ENCODE results near the gene ATAD2B. TPM values are rescaled to one million over a fixed set of nuclear protein-coding genes. Genes with fewer than 3 reads are reported as not detected.

Gene ATAD2B
- total and polyA plus RNA-seq, 2 of the 8 experiments (the other 6 are each of a cell fraction or from before 2014, with no cell fraction given): 3.4 to 16.1 TPM

DNA sequence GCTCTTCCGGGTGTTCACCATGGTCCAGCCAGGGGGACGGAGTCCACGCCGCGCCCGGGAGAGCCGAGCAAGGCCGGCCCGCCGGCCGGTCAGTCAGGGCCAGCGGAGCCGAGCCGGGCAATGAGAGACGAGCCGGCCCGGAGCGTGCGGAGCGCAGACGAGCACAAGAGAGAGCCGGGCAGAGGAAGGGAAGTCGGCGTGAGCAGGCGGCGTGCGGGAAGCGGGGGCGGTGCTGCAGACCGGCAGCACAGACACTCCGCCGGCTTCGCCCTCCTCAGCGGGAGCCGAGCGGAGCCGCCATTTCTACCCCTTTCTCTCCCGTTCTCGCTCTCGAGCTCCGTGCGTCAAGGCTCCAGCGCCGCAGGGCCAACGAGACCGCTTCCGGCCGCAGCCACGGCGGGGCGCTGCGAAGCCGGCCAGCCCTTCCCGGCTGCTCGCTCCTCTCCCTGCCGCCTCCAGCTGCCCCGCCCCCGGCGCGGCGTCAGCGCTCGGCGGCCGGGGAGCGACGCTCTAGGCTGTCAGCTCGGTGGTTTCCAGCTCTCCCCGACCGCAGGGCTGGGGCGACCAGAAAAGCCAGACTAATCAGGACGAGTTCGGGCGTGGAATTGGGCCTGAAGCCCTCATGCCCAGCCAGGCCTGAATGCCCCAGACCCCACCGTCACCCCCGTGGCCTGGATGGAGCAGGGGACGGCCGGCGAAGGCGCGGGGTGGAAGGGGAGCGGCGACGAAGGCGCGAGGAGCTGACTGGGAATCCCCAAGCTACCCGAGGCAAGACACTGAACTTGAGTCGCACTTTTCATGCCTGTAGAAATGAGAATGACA lies at the start of gene ATAD2B (continued):
- peak; percentile 78 for TF ChIP-seq SP2 (IDR thresholded peaks at IDR 0.05; ENCODE audit: low read length)
- TF ChIP-seq, protein P1, sequence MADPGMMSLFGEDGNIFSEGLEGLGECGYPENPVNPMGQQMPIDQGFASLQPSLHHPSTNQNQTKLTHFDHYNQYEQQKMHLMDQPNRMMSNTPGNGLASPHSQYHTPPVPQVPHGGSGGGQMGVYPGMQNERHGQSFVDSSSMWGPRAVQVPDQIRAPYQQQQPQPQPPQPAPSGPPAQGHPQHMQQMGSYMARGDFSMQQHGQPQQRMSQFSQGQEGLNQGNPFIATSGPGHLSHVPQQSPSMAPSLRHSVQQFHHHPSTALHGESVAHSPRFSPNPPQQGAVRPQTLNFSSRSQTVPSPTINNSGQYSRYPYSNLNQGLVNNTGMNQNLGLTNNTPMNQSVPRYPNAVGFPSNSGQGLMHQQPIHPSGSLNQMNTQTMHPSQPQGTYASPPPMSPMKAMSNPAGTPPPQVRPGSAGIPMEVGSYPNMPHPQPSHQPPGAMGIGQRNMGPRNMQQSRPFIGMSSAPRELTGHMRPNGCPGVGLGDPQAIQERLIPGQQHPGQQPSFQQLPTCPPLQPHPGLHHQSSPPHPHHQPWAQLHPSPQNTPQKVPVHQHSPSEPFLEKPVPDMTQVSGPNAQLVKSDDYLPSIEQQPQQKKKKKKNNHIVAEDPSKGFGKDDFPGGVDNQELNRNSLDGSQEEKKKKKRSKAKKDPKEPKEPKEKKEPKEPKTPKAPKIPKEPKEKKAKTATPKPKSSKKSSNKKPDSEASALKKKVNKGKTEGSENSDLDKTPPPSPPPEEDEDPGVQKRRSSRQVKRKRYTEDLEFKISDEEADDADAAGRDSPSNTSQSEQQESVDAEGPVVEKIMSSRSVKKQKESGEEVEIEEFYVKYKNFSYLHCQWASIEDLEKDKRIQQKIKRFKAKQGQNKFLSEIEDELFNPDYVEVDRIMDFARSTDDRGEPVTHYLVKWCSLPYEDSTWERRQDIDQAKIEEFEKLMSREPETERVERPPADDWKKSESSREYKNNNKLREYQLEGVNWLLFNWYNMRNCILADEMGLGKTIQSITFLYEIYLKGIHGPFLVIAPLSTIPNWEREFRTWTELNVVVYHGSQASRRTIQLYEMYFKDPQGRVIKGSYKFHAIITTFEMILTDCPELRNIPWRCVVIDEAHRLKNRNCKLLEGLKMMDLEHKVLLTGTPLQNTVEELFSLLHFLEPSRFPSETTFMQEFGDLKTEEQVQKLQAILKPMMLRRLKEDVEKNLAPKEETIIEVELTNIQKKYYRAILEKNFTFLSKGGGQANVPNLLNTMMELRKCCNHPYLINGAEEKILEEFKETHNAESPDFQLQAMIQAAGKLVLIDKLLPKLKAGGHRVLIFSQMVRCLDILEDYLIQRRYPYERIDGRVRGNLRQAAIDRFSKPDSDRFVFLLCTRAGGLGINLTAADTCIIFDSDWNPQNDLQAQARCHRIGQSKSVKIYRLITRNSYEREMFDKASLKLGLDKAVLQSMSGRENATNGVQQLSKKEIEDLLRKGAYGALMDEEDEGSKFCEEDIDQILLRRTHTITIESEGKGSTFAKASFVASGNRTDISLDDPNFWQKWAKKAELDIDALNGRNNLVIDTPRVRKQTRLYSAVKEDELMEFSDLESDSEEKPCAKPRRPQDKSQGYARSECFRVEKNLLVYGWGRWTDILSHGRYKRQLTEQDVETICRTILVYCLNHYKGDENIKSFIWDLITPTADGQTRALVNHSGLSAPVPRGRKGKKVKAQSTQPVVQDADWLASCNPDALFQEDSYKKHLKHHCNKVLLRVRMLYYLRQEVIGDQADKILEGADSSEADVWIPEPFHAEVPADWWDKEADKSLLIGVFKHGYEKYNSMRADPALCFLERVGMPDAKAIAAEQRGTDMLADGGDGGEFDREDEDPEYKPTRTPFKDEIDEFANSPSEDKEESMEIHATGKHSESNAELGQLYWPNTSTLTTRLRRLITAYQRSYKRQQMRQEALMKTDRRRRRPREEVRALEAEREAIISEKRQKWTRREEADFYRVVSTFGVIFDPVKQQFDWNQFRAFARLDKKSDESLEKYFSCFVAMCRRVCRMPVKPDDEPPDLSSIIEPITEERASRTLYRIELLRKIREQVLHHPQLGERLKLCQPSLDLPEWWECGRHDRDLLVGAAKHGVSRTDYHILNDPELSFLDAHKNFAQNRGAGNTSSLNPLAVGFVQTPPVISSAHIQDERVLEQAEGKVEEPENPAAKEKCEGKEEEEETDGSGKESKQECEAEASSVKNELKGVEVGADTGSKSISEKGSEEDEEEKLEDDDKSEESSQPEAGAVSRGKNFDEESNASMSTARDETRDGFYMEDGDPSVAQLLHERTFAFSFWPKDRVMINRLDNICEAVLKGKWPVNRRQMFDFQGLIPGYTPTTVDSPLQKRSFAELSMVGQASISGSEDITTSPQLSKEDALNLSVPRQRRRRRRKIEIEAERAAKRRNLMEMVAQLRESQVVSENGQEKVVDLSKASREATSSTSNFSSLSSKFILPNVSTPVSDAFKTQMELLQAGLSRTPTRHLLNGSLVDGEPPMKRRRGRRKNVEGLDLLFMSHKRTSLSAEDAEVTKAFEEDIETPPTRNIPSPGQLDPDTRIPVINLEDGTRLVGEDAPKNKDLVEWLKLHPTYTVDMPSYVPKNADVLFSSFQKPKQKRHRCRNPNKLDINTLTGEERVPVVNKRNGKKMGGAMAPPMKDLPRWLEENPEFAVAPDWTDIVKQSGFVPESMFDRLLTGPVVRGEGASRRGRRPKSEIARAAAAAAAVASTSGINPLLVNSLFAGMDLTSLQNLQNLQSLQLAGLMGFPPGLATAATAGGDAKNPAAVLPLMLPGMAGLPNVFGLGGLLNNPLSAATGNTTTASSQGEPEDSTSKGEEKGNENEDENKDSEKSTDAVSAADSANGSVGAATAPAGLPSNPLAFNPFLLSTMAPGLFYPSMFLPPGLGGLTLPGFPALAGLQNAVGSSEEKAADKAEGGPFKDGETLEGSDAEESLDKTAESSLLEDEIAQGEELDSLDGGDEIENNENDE (IDR thresholded peaks at IDR 0.05; ENCODE audit: insufficient replicate concordance, low read length): no peak
- no peak for TF ChIP-seq KDM5A (IDR thresholded peaks at IDR 0.05; ENCODE audit: low read length)
- peak; percentile 95 for TF ChIP-seq YY1 (IDR thresholded peaks at IDR 0.05; ENCODE audit: low read depth, low read length)
- peak; percentile 15 for TF ChIP-seq EZH2 (IDR thresholded peaks at IDR 0.05; ENCODE audit: low read depth, low read length, severe bottlenecking)
- TF ChIP-seq POLR2A (IDR thresholded peaks at IDR 0.05; ENCODE audit: control extremely low read depth in 1 of 2, low read depth in 2 of 2, low read length in 2 of 2): peak; percentile 85 to 94
- TF ChIP-seq POLR2AphosphoS5 (IDR thresholded peaks at IDR 0.05; ENCODE audit: low read depth, low read length): peak; percentile 92
- no peak for TF ChIP-seq BCL11A (IDR thresholded peaks at IDR 0.05; ENCODE audit: low read depth in 2 of 2, low read length in 2 of 2)
- no peak for TF ChIP-seq KDM1A (IDR thresholded peaks at IDR 0.05; ENCODE audit: borderline replicate concordance, low read length)
- TF ChIP-seq JUND (IDR thresholded peaks at IDR 0.05; ENCODE audit: low read length): 0 out of 2 replicates have a peak, but pooled peaks have one; percentile 10
- no peak for TF ChIP-seq HDAC6 (IDR thresholded peaks at IDR 0.05; ENCODE audit: low read depth, low read length)

Data from H1 (cell line).